GM12878 (cell line): ENCODE data around the gene APC2. TPM values are rescaled to one million over a fixed set of nuclear protein-coding genes. Genes with fewer than 3 reads are reported as not detected.

Source experiments
- ATF7 ChIP-seq: fragments of 450-650 bp; IDR thresholded peaks from 2 replicates; pipeline ENCODE4 v1.6.1; 2016; ENCODE audit warnings: low read depth, mild to moderate bottlenecking
- EZH2 ChIP-seq: IDR thresholded peaks from 2 replicates; pipeline ENCODE4 v1.6.1; 2012; ENCODE audit warnings: low read depth, mild to moderate bottlenecking, control low read depth, inconsistent platforms, low read length, borderline replicate concordance; ENCODE audit not compliant: control insufficient read depth
- polyA plus RNA-seq, 11 experiments: library from polyadenylated mRNA; depleted of rRNA in 4 of 11; unstranded in 6 of 11; stranded (reverse) in 5 of 11; fragments of >200 nt; fragmentation: Nextera tagmentation in 4 of 11; fragmentation: Illumina TruSeq in 1 of 11; extraction: Ambion mirVana in 4 of 11; extraction: Trizol in 1 of 11; gene quantifications; 1 replicate in 1 of 11; 2 replicates in 10 of 11; pipeline versions ENCODE4 v1.2.1 to v1.2.3, GENCODE V29; 2011 to 2016; ENCODE audit warnings: inconsistent platforms in 2 of 11, missing spikeins in 2 of 11, low read depth in 1 of 11
- total RNA-seq, 4 experiments: library from RNA; depleted of rRNA in 3 of 4; stranded (reverse); fragments of >200 nt in 3 of 4; fragmentation: Illumina TruSeq in 1 of 4; extraction: Trizol in 1 of 4; gene quantifications; 2 replicates each; pipeline versions ENCODE4 v1.2.1 to v1.2.3, GENCODE V29; 2013 to 2021
- TF ChIP-seq, protein P1 (sequence below): fragments of 150-350 bp; IDR thresholded peaks from 2 replicates; pipeline ENCODE4 v1.6.1; 2014; ENCODE audit warnings: mild to moderate bottlenecking, low read depth, low read length
- TF ChIP-seq, protein P2 (sequence below): IDR thresholded peaks from 2 replicates; pipeline ENCODE4 v1.6.1; 2012; ENCODE audit warnings: low read length, inconsistent platforms
- TF ChIP-seq, protein P3 (sequence below): IDR thresholded peaks from 2 replicates; pipeline ENCODE4 v1.6.1; 2012; ENCODE audit warnings: improper control_type of control experiment, low read depth, low read length; ENCODE audit not compliant: insufficient replicate concordance
- TF ChIP-seq, protein P4 (sequence below): fragments of 450-650 bp; IDR thresholded peaks from 2 replicates; pipeline ENCODE4 v1.6.1; 2018; ENCODE audit warnings: mild to moderate bottlenecking, low read depth, moderate library complexity; ENCODE audit not compliant: partially characterized antibody

APC2 gene
- total and polyA plus RNA-seq, 10 of the 15 experiments (the other 5 are each of a cell fraction or from before 2014, with no cell fraction given), result under 0.01 to 0.73 (median 0.04) TPM; not detected in 5

DNA sequence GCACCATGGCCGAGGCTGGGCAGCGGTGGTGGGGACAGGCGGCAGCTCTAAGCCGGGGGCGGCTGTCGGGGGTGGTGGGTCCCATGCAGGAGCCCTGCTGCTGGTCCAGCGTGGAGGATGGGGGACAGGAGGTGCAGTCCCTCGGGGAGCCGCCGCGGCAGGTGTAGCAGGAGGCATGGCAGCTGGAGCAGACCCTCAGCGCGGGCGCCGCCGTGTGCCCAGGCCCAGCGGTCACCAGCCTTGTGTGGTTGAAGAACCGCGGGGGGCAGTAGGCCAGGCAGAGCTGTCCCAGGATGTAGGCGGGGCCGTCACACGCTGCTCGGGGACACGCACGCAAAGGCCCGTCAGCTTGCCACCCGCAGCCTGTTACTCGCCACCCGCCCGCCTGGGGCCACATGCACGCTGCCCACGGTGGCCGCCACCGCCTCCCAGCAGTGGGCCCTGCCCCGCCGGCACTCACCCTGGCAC, 32.0 kb downstream of the APC2 start (continued):
- TF ChIP-seq, protein P1, sequence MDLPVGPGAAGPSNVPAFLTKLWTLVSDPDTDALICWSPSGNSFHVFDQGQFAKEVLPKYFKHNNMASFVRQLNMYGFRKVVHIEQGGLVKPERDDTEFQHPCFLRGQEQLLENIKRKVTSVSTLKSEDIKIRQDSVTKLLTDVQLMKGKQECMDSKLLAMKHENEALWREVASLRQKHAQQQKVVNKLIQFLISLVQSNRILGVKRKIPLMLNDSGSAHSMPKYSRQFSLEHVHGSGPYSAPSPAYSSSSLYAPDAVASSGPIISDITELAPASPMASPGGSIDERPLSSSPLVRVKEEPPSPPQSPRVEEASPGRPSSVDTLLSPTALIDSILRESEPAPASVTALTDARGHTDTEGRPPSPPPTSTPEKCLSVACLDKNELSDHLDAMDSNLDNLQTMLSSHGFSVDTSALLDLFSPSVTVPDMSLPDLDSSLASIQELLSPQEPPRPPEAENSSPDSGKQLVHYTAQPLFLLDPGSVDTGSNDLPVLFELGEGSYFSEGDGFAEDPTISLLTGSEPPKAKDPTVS, result no peak
- TF ChIP-seq ATF7 (no peak), EZH2 (no peak)
- TF ChIP-seq, protein P2, sequence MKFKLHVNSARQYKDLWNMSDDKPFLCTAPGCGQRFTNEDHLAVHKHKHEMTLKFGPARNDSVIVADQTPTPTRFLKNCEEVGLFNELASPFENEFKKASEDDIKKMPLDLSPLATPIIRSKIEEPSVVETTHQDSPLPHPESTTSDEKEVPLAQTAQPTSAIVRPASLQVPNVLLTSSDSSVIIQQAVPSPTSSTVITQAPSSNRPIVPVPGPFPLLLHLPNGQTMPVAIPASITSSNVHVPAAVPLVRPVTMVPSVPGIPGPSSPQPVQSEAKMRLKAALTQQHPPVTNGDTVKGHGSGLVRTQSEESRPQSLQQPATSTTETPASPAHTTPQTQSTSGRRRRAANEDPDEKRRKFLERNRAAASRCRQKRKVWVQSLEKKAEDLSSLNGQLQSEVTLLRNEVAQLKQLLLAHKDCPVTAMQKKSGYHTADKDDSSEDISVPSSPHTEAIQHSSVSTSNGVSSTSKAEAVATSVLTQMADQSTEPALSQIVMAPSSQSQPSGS, result no peak
- TF ChIP-seq, protein P3, sequence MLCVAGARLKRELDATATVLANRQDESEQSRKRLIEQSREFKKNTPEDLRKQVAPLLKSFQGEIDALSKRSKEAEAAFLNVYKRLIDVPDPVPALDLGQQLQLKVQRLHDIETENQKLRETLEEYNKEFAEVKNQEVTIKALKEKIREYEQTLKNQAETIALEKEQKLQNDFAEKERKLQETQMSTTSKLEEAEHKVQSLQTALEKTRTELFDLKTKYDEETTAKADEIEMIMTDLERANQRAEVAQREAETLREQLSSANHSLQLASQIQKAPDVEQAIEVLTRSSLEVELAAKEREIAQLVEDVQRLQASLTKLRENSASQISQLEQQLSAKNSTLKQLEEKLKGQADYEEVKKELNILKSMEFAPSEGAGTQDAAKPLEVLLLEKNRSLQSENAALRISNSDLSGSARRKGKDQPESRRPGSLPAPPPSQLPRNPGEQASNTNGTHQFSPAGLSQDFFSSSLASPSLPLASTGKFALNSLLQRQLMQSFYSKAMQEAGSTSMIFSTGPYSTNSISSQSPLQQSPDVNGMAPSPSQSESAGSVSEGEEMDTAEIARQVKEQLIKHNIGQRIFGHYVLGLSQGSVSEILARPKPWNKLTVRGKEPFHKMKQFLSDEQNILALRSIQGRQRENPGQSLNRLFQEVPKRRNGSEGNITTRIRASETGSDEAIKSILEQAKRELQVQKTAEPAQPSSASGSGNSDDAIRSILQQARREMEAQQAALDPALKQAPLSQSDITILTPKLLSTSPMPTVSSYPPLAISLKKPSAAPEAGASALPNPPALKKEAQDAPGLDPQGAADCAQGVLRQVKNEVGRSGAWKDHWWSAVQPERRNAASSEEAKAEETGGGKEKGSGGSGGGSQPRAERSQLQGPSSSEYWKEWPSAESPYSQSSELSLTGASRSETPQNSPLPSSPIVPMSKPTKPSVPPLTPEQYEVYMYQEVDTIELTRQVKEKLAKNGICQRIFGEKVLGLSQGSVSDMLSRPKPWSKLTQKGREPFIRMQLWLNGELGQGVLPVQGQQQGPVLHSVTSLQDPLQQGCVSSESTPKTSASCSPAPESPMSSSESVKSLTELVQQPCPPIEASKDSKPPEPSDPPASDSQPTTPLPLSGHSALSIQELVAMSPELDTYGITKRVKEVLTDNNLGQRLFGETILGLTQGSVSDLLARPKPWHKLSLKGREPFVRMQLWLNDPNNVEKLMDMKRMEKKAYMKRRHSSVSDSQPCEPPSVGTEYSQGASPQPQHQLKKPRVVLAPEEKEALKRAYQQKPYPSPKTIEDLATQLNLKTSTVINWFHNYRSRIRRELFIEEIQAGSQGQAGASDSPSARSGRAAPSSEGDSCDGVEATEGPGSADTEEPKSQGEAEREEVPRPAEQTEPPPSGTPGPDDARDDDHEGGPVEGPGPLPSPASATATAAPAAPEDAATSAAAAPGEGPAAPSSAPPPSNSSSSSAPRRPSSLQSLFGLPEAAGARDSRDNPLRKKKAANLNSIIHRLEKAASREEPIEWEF, result no peak
- TF ChIP-seq, protein P4, sequence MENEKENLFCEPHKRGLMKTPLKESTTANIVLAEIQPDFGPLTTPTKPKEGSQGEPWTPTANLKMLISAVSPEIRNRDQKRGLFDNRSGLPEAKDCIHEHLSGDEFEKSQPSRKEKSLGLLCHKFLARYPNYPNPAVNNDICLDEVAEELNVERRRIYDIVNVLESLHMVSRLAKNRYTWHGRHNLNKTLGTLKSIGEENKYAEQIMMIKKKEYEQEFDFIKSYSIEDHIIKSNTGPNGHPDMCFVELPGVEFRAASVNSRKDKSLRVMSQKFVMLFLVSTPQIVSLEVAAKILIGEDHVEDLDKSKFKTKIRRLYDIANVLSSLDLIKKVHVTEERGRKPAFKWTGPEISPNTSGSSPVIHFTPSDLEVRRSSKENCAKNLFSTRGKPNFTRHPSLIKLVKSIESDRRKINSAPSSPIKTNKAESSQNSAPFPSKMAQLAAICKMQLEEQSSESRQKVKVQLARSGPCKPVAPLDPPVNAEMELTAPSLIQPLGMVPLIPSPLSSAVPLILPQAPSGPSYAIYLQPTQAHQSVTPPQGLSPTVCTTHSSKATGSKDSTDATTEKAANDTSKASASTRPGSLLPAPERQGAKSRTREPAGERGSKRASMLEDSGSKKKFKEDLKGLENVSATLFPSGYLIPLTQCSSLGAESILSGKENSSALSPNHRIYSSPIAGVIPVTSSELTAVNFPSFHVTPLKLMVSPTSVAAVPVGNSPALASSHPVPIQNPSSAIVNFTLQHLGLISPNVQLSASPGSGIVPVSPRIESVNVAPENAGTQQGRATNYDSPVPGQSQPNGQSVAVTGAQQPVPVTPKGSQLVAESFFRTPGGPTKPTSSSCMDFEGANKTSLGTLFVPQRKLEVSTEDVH, result no peak
